ENCODE measurements around the gene SMIM41. TPM values are rescaled to one million over a fixed set of nuclear protein-coding genes. Genes with fewer than 3 reads are reported as not detected.
"Not testable (repeated sequence)": the region's sequence is repeated elsewhere in the genome, so short reads cannot be mapped to it uniquely, and the experiment has no call there.

Gene SMIM41
- total RNA-seq, 1 donor, result 0.42 TPM

GRCh38 chr12:52116222-52117125 lies 37.0 kb downstream of the SMIM41 start:
- not testable (repeated sequence) for H3K27me3 ChIP-seq (ENCODE audit: insufficient read depth, low read length)

DNA sequence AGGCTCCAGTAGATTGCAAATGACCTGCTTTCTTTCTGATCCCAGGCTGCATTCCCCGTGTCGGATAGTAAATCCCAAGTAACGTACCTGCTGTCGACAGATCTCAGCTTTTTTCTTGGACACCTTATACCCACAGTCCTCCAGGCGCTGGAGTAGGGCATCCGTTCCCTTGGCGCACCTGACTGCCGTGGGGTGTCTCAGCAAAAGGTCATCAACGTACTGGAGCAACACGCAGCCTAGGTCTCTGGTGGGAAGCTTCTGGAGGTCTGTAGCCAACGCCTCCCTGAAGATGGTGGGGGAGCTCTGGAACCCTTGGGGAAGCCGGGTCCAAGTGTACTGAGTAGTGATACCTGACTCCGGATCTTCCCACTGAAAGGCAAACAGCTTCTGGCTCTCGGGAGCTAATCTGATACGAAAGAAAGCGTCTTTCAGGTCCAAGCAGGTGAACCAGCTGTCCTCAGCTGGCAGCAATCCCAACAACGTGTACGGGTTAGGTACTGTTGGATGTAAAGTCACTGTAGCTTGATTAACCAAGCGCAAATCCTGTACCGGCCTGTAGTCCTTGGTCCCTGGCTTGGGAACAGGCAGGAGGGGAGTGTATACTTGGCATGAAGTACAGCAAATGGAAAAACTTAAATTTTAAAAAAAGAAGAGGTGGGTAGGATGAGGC lies 38.4 kb downstream of the SMIM41 start:
- peaks cover 25% of the 10 kb centered on the region for H3K4me1 ChIP-seq (ENCODE audit: insufficient read depth, low read length)
- not testable (repeated sequence) for H3K4me3 ChIP-seq (ENCODE audit: low read length); H3K27me3 ChIP-seq (ENCODE audit: insufficient read depth, low read length); H3K9me3 ChIP-seq (ENCODE audit: low read depth, low read length)

More at GRCh38 chr12:52116222-52117125, 37.0 kb downstream of the SMIM41 start:
- not testable (repeated sequence) for H3K9me3 ChIP-seq (ENCODE audit: low read depth, low read length); H3K4me3 ChIP-seq (ENCODE audit: low read length)
- peaks cover 25% of the 10 kb centered on the region for H3K4me1 ChIP-seq (ENCODE audit: insufficient read depth, low read length)

- no peak overlapping the region for H3K4me3 ChIP-seq (ENCODE audit: low read length)
- H3K27me3 ChIP-seq (ENCODE audit: insufficient read depth, low read length), result peaks cover 3% of the 10 kb centered on the region
- no peaks in the 10 kb centered on the region for H3K9me3 ChIP-seq (ENCODE audit: low read depth, low read length)
- H3K4me1 ChIP-seq (ENCODE audit: insufficient read depth, low read length), result peaks cover 25% of the 10 kb centered on the region
Measured at GRCh38 chr12:52119398-52120254, 40.1 kb downstream of the SMIM41 start.

DNA sequence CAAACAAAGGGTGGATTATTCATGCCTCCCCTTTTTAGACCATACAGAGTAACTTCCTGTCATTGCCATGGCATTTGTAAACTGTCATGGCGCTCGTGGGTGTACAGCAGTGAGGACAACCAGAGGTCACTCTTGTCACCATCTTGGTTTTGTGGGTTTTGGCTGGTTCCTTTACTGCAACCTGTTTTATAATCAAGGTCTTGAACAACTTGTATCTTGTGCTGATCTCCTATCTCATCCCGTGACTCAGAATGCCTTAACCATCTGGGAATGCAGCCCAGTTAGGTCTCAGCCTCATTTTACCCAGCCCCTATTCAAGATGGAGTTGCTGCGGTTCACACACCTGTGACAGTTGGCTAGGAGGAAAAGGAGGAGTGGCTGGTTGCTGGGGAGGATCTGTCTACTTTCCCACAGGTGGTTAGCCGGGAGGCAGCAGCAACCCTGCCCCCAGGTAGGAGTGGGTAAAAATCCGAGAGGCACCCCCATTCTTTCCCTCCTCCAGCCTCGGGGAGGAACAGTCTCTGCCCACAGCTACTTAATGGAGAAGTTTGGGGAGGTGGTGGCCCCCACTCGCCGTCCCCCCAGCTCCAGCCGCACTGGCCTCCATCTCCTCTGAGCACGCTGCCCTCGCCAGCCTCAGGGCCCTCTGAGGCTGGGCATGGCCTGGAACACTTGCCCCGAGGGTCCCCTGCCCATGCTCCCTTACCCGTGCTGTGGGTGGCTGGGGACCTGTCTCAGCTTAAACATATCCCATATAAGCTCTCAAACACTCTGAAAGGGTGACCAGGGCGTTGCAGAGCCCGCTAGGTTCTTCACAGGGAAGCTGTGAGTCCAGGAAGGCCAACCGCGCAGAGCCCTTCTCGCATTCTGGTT lies 41.7 kb downstream of the SMIM41 start:
- Histone ChIP-seq H3K9me3 (ENCODE audit: low read depth, low read length) (no peaks in the 10 kb centered on the region), H3K27me3 (ENCODE audit: insufficient read depth, low read length) (peaks cover 3% of the 10 kb centered on the region), H3K4me1 (ENCODE audit: insufficient read depth, low read length) (peaks cover 25% of the 10 kb centered on the region), H3K4me3 (ENCODE audit: low read length) (no peak overlapping the region)

GRCh38 chr12:52121824-52122539 lies 42.5 kb downstream of the SMIM41 start:
- H3K4me1 ChIP-seq (ENCODE audit: insufficient read depth, low read length), result peaks cover 25% of the 10 kb centered on the region
- peaks cover 8% of the 10 kb centered on the region for H3K27me3 ChIP-seq (ENCODE audit: insufficient read depth, low read length)
- H3K4me3 ChIP-seq (ENCODE audit: low read length), result no peak overlapping the region
- no peaks in the 10 kb centered on the region for H3K9me3 ChIP-seq (ENCODE audit: low read depth, low read length)

DNA sequence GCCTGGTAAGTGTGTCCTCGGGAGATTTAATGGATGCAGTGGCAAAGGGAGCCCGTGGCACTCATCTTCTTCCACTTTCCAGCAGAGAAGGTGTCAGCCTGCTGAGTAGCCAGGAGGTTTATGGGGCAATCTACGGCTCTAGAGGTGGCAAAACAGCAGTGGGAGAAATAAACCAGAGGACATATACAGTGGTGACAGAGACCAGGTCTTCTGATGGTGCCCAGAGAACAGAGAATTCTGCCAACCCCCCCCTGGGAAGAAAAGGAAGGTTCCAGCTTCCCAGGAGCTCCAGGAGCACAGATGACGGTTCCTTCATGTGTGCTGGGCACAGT lies 43.0 kb downstream of the SMIM41 start:
- H3K27me3 ChIP-seq (ENCODE audit: insufficient read depth, low read length), result peaks cover 9% of the 10 kb centered on the region
- H3K4me3 ChIP-seq (ENCODE audit: low read length), result no peak overlapping the region
- peaks cover 25% of the 10 kb centered on the region for H3K4me1 ChIP-seq (ENCODE audit: insufficient read depth, low read length)
- no peaks in the 10 kb centered on the region for H3K9me3 ChIP-seq (ENCODE audit: low read depth, low read length)

- Histone ChIP-seq H3K27me3 (ENCODE audit: insufficient read depth, low read length) (peaks cover 9% of the 10 kb centered on the region), H3K9me3 (ENCODE audit: low read depth, low read length) (no peaks in the 10 kb centered on the region), H3K4me1 (ENCODE audit: insufficient read depth, low read length) (peaks cover 24% of the 10 kb centered on the region), H3K4me3 (ENCODE audit: low read length) (no peak overlapping the region)
Measured at GRCh38 chr12:52122904-52123303, 43.4 kb downstream of the SMIM41 start.

GRCh38 chr12:52123487-52124186 lies 44.1 kb downstream of the SMIM41 start:
- peaks cover 17% of the 10 kb centered on the region for H3K4me1 ChIP-seq (ENCODE audit: insufficient read depth, low read length)
- no peak overlapping the region for H3K4me3 ChIP-seq (ENCODE audit: low read length)
- H3K9me3 ChIP-seq (ENCODE audit: low read depth, low read length), result no peaks in the 10 kb centered on the region
- peaks cover 9% of the 10 kb centered on the region for H3K27me3 ChIP-seq (ENCODE audit: insufficient read depth, low read length)

- H3K27me3 ChIP-seq (ENCODE audit: insufficient read depth, low read length), result peaks cover 9% of the 10 kb centered on the region
- H3K9me3 ChIP-seq (ENCODE audit: low read depth, low read length), result no peaks in the 10 kb centered on the region
- no peaks in the 10 kb centered on the region for H3K4me1 ChIP-seq (ENCODE audit: insufficient read depth, low read length)
- H3K4me3 ChIP-seq (ENCODE audit: low read length), result no peak overlapping the region
Measured at GRCh38 chr12:52125476-52125900, 46.0 kb downstream of the SMIM41 start.

- Histone ChIP-seq H3K27me3 (ENCODE audit: insufficient read depth, low read length) (peaks cover 8% of the 10 kb centered on the region), H3K9me3 (ENCODE audit: low read depth, low read length) (no peaks in the 10 kb centered on the region), H3K4me3 (ENCODE audit: low read length) (no peak overlapping the region), H3K4me1 (ENCODE audit: insufficient read depth, low read length) (no peaks in the 10 kb centered on the region)
Measured at GRCh38 chr12:52126050-52126604, 46.6 kb downstream of the SMIM41 start.

DNA sequence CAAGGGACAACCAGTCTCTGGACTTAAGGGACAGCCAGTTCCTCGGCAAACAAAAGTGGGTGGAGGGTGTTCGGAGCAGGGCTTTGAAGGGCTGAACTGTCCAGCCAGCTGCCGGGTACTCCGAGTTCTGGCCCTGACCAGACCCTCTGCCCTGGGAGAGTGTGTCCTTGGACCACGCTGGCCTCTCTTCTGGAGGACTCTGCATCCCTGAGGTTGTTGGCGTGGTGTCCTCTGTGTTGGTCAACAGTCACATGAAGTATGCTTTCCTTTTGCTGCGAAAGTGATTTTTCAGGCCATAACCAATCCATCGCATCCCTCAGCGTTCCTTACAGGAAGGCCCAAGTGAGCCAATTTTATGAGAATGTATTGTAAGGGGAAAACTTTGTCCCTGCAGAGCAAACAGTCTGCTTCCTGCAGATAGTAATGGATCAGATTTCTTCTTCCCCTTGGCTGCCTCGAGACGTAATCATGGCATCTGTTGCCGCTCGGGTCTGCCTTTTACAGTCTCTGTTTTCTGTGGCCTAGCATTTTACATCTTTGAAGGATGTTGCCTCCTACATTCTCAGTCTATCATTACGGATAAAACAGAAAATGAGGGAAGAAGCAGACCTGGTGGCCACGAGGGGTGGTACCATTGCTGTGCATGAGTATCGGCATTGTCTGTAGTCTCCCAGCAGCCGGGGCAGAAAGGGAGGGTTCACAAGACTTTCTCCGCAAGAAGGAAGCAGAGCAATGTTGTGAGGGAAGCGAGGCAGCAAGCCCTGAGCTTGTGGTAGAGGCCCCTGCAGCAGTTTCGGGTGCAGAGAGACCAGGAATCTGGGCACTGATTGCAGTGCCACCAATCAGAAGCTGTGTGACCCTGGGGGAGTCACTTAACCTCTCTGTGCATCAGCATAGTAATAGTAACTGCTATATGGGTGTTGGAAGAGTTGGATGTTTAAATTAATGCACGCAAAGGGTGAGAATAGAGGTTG lies 47.4 kb downstream of the SMIM41 start:
- no peak overlapping the region for H3K4me3 ChIP-seq (ENCODE audit: low read length)
- no peaks in the 10 kb centered on the region for H3K9me3 ChIP-seq (ENCODE audit: low read depth, low read length)
- no peaks in the 10 kb centered on the region for H3K4me1 ChIP-seq (ENCODE audit: insufficient read depth, low read length)
- peaks cover 6% of the 10 kb centered on the region for H3K27me3 ChIP-seq (ENCODE audit: insufficient read depth, low read length)

- Histone ChIP-seq H3K4me3 (ENCODE audit: low read length) (no peak overlapping the region), H3K27me3 (ENCODE audit: insufficient read depth, low read length) (peaks cover 6% of the 10 kb centered on the region), H3K9me3 (ENCODE audit: low read depth, low read length) (no peaks in the 10 kb centered on the region), H3K4me1 (ENCODE audit: insufficient read depth, low read length) (peaks cover 4% of the 10 kb centered on the region)
Measured at GRCh38 chr12:52127683-52128450, 48.4 kb downstream of the SMIM41 start.
